Stimulated activated CD4-positive, alpha-beta T cell treated with anti-CD3 and anti-CD28 coated beads, Interleukin-2, amount 100 ng/mL, for 48 hours (primary cell): ENCODE data around the gene MYO1F.
"Not testable (repeated sequence)": the region's sequence is repeated elsewhere in the genome, so short reads cannot be mapped to it uniquely, and the experiment has no call there.

Source experiments
- DNase-seq, 2 donors: peaks; one replicate each; pipeline ENCODE4 v3.0.0-alpha.2; 2020

The MYO1F gene

GRCh38 chr19:8596168-8596567 lies 18.9 kb upstream of the MYO1F start:
- DNase-seq: no peak

GRCh38 chr19:8595651-8596050 lies 18.4 kb upstream of the MYO1F start:
- no peak for DNase-seq

- DNase-seq: no peak
These were observed 16.7 kb upstream of the MYO1F start for GRCh38 chr19:8593931-8594330.

GRCh38 chr19:8592231-8593009 lies 15.2 kb upstream of the MYO1F start:
- DNase-seq: peak; percentile 95 to 97

GRCh38 chr19:8589177-8589714 lies 12.0 kb upstream of the MYO1F start:
- DNase-seq: no peak

GRCh38 chr19:8585894-8586750 lies 8.9 kb upstream of the MYO1F start:
- peak; percentile 59 to 65 for DNase-seq

GRCh38 chr19:8584965-8585893 lies 8.0 kb upstream of the MYO1F start:
- DNase-seq: no peak

GRCh38 chr19:8580710-8581281 lies 3.6 kb upstream of the MYO1F start:
- peak; percentile 89 to 92 for DNase-seq

GRCh38 chr19:8578642-8579265 lies 1.5 kb upstream of the MYO1F start:
- peak; percentile 84 to 88 for DNase-seq

- no peak for DNase-seq
These were observed 499 bp upstream of the MYO1F start for GRCh38 chr19:8577741-8578140.

- no peak for DNase-seq
These were observed 809 bp downstream of the MYO1F start for GRCh38 chr19:8576273-8576993.

- no peak for DNase-seq
These were observed 1.7 kb downstream of the MYO1F start for GRCh38 chr19:8575467-8575997.

- DNase-seq: not testable (repeated sequence)
These were observed 2.7 kb downstream of the MYO1F start for GRCh38 chr19:8574619-8574922.

GRCh38 chr19:8573316-8573715 lies 3.9 kb downstream of the MYO1F start:
- no peak for DNase-seq

- DNase-seq: no peak
These were observed 6.2 kb downstream of the MYO1F start for GRCh38 chr19:8571006-8571411.

- peak in 1 of 2 donors; percentile 31 for DNase-seq
These were observed 8.0 kb downstream of the MYO1F start for GRCh38 chr19:8569066-8569771.

- no peak for DNase-seq
These were observed 9.6 kb downstream of the MYO1F start for GRCh38 chr19:8567522-8568172.

- DNase-seq: no peak
These were observed 10.4 kb downstream of the MYO1F start for GRCh38 chr19:8566855-8567254.

- not testable (repeated sequence) for DNase-seq
These were observed 12.4 kb downstream of the MYO1F start for GRCh38 chr19:8564866-8565265.
